Activated CD8-positive, alpha-beta T cell treated with anti-CD3 and anti-CD28 coated beads for 36 hours (primary cell): Measurements from ENCODE around the gene MNT. TPM values are rescaled to one million over a fixed set of nuclear protein-coding genes. Genes with fewer than 3 reads are reported as not detected.

Experiments used
- ATAC-seq: fragments of 200-7000 bp; cut with Tn5 transposase; one replicate; pipeline ENCODE4 v1.10.0; 2021; ENCODE audit warnings: mild to moderate bottlenecking, moderate library complexity
- CTCF ChIA-PET: fragments of 350-600 bp; sonication (Branson Sonifier 250); formaldehyde crosslinking; loops from one replicate; lab custom pipeline; 2021; ENCODE audit warnings: antibody characterized with exemption; lab: Charles Lee
- POLR2A ChIA-PET: fragments of 350-600 bp; sonication (Branson Sonifier 250); formaldehyde crosslinking; loops from one replicate; lab custom pipeline; 2021; ENCODE audit warnings: antibody characterized with exemption; lab: Charles Lee
- DNase-seq: peaks from one replicate; pipeline ENCODE4 v3.0.0-alpha.2; 2020
- H3K27ac Mint-ChIP-seq: one replicate; pipeline ENCODE4 v1.8.0; 2021; ENCODE audit warnings: mild to moderate bottlenecking, mixed read lengths
- H3K27me3 Mint-ChIP-seq: one replicate; pipeline ENCODE4 v1.8.0; 2021; ENCODE audit warnings: mixed read lengths
- H3K36me3 Mint-ChIP-seq: one replicate; pipeline ENCODE4 v1.8.0; 2021; ENCODE audit warnings: low read depth, mixed read lengths
- H3K4me1 Mint-ChIP-seq: one replicate; pipeline ENCODE4 v1.8.0; 2021; ENCODE audit warnings: low read depth, mixed read lengths
- H3K4me3 Mint-ChIP-seq: one replicate; pipeline ENCODE4 v1.8.0; 2021; ENCODE audit warnings: mild to moderate bottlenecking, moderate library complexity, mixed read lengths
- H3K9me3 Mint-ChIP-seq: one replicate; pipeline ENCODE4 v1.8.0; 2021; ENCODE audit warnings: mixed read lengths
- intact Hi-C: fragments of 100-400 bp; cut with micrococcal nuclease; formaldehyde crosslinking; loops from one replicate; pipeline ENCODE4 v1.10.0; 2022
- total RNA-seq, 2 experiments: library from RNA; stranded (reverse); gene quantifications; one replicate each; pipeline ENCODE4 v1.2.3, GENCODE V29; 2021
- TF ChIP-seq, protein P1 (sequence below): fragments of 200-600 bp; IDR thresholded peaks from one replicate; pipeline ENCODE4 v1.8.0; 2022; ENCODE audit warnings: antibody characterized with exemption, mild to moderate bottlenecking

MNT gene
- total RNA-seq, 2 experiments from 2014 or later: 21.6 to 23.1 TPM

DNA sequence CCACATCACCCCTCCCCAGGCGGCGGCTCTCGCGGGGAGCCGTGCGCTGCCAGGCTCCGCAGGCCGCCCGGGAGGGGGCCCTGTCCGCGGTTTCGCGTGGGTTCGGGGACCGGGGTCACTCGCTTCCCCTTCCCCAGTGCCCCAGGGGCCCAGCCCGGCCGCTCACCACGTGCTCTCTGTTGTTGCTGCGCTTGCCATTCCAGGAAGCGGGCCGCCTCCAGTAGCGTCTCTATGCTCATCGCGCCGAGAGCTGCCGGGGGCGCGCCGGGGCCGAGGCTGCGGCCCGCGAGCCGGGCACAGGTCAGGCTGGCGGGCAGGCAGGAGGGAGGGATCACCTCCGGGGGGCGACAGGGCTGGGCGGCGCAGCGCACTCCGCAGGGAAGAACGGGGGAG lies 390 bp downstream of the MNT start:
- peak; percentile 3 for ATAC-seq
- ChIA-PET CTCF (interaction anchor here (3.1 to 7.8 kb wide), 3 partner anchors 16 to 18 kb away, joined by 15 to 71 read pairs (median 46); no protein-coding TSS in a partner anchor), POLR2A (interaction anchor here (0.7 to 6.8 kb wide), 7 partner anchors 9 to 185 kb away, joined by 3 to 61 read pairs (median 5); partner anchors contain the start of genes METTL16 and TSR1)
- peak; percentile 83 for DNase-seq
- no peaks in the 10 kb centered on the region for H3K9me3 Mint-ChIP-seq
- intact Hi-C loops: no loop called here
- peaks cover 45% of the 10 kb centered on the region for H3K4me1 Mint-ChIP-seq
- no peaks in the 10 kb centered on the region for H3K36me3 Mint-ChIP-seq
- TF ChIP-seq, protein P1, sequence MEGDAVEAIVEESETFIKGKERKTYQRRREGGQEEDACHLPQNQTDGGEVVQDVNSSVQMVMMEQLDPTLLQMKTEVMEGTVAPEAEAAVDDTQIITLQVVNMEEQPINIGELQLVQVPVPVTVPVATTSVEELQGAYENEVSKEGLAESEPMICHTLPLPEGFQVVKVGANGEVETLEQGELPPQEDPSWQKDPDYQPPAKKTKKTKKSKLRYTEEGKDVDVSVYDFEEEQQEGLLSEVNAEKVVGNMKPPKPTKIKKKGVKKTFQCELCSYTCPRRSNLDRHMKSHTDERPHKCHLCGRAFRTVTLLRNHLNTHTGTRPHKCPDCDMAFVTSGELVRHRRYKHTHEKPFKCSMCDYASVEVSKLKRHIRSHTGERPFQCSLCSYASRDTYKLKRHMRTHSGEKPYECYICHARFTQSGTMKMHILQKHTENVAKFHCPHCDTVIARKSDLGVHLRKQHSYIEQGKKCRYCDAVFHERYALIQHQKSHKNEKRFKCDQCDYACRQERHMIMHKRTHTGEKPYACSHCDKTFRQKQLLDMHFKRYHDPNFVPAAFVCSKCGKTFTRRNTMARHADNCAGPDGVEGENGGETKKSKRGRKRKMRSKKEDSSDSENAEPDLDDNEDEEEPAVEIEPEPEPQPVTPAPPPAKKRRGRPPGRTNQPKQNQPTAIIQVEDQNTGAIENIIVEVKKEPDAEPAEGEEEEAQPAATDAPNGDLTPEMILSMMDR: no peak
- H3K27ac Mint-ChIP-seq: peak overlapping the region; percentile 95
- peak overlapping the region; percentile 97 for H3K4me3 Mint-ChIP-seq
- no peaks in the 10 kb centered on the region for H3K27me3 Mint-ChIP-seq

DNA sequence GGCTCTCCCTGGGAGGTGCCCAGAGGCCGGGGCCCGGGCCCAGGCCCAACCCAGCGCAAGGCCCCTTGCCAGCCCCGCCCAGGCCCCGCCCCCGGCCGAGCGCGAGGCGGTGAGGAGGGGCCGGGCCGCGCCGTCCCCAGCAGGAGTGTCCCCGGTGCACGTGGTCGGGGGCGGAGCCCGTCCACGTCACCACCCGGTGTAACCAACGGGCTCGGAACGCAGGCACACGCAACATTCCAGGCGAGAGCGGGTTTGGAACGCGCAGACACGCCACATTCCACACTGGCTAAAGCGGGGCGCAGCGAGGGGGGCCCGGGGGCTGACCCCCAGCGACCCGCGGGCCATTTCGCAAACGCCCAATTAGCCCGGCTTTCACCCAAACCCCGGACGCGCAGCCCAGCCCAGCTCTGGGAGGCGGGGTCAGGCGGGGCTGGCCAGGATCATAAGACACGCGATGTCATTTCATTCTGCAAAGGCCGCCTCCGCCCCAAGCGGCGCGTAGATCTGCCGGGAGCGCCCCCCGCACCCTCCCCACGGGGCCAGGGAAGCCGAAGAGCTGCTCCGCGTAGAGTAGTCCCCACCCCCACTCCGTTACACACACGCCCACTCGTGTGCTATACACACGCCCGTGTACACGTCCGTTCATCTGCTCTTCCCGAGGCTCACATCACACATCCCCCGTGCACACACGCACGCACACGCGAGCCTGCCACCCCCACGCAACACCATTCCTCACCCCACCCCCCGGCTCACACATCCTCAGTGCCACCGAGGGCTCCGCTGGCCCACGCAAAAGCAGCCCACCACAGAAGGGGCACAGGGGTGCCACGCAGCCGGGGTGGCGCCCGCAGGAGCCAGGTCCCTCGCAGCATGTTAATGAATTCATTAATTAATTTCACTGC lies 1.0 kb downstream of the MNT start:
- Mint-ChIP-seq H3K36me3 (no peaks in the 10 kb centered on the region), H3K27me3 (no peaks in the 10 kb centered on the region), H3K4me1 (peaks cover 42% of the 10 kb centered on the region), H3K27ac (peak overlapping the region; percentile 97), H3K9me3 (no peaks in the 10 kb centered on the region), H3K4me3 (peak overlapping the region; percentile 97)
- peak; percentile 94 for DNase-seq
- peak; percentile 65 for ATAC-seq
- POLR2A ChIA-PET: interaction anchor here (0.7 to 6.8 kb wide), 7 partner anchors 8 to 185 kb away, joined by 3 to 61 read pairs (median 5); partner anchors contain the start of genes METTL16 and TSR1
- CTCF ChIA-PET: interaction anchor here (1.2 to 5.6 kb wide), 3 partner anchors 16 to 18 kb away, joined by 9 to 46 read pairs (median 15); no protein-coding TSS in a partner anchor
- TF ChIP-seq, protein P1: no peak
- intact Hi-C loops: no loop called here

DNA sequence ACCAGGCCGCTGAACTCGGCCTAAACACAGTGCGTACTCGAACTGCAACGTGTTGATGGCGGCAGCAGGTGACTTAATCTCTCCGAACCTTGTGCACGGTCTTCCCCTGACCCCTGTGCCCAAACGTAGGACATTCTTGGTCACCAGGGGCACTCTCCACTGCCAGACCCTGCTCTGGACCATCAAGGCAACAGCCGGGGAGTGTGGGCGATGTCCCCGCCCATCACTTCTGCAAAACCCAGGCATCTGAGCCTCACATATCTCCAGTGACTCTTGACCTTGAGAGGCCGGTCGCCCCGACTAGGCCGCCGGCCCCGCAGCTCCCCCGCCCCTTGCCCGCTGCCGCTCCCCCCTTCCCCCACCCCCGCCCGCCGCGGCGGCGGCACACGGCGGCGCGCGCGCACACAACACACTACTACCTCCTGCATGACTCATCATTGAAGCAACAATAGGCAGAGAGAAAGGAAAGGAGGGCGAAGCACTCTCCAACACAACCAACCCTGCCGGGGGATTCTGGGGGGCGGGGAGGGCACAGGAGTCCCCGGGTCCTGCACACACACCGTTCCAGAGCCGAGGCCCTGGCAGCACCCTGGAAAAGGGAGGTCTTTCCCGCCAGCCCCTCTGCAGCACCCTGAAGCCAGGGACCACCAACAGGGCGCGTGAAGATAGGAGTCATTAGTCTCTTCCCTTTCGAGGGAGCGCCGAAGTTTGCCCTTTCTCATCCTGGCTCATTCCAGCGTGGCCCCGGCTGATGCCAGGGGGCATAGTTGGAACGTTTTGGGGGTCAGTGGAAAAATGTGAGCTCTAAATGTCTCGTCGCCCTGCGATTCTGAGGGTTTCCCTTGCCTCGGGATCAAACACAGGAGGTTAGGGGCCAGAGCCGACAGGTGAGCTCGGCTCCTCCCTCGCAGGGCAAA lies 1.9 kb downstream of the MNT start:
- H3K36me3 Mint-ChIP-seq: no peaks in the 10 kb centered on the region
- intact Hi-C loops: no loop called here
- peak; percentile 13 for ATAC-seq
- ChIA-PET CTCF (interaction anchor here (1.2 to 3.1 kb wide), 3 partner anchors 16 to 17 kb away, joined by 8 to 15 read pairs (median 9); no protein-coding TSS in a partner anchor), POLR2A (interaction anchor here (1.0 to 6.8 kb wide), 5 partner anchors 7 to 17 kb away, joined by 3 to 61 read pairs (median 5); no protein-coding TSS in a partner anchor)
- H3K4me1 Mint-ChIP-seq: peaks cover 47% of the 10 kb centered on the region
- H3K27me3 Mint-ChIP-seq: no peaks in the 10 kb centered on the region
- H3K9me3 Mint-ChIP-seq: no peaks in the 10 kb centered on the region
- DNase-seq: peak; percentile 78
- TF ChIP-seq, protein P1: no peak
- peak overlapping the region; percentile 97 for H3K27ac Mint-ChIP-seq
- peak overlapping the region; percentile 97 for H3K4me3 Mint-ChIP-seq

DNA sequence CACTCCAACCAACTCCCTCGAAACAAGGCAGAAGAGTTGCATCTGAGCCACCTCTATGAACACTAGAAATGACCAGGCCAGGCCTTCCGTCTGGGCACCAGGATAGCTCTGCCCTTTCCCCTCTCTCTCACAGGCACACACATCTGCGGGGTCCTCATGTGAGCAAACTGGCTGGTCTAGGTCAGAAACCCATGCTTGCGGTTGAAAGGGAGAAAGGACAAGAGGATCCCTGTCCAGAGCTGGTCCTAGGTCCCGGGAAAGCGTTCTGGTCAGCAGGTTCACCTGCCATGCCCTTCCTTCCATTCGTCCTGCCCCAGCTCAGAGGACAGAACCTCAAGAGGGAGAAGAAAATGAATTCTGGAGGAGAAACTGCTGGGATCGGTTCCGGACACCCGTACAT lies 2.7 kb downstream of the MNT start:
- no peak for DNase-seq
- H3K36me3 Mint-ChIP-seq: no peaks in the 10 kb centered on the region
- peak overlapping the region; percentile 97 for H3K4me3 Mint-ChIP-seq
- CTCF ChIA-PET: interaction anchor here (1.5 to 3.1 kb wide), 2 partner anchors 16 to 18 kb away, joined by 8 to 15 read pairs; no protein-coding TSS in a partner anchor
- no peaks in the 10 kb centered on the region for H3K27me3 Mint-ChIP-seq
- peak overlapping the region; percentile 97 for H3K27ac Mint-ChIP-seq
- POLR2A ChIA-PET: interaction anchor here (1.2 kb wide), 1 partner anchor 18 kb away, joined by 3 read pairs; no protein-coding TSS in a partner anchor
- ATAC-seq: no peak
- TF ChIP-seq, protein P1: no peak
- no peaks in the 10 kb centered on the region for H3K9me3 Mint-ChIP-seq
- intact Hi-C loops: no loop called here
- peaks cover 47% of the 10 kb centered on the region for H3K4me1 Mint-ChIP-seq
